Measurements from ENCODE around the gene HBS1L. TPM values are rescaled to one million over a fixed set of nuclear protein-coding genes. Genes with fewer than 3 reads are reported as not detected.

Gene HBS1L
- total RNA-seq, 1 donor from 2014 or later: 77.7 TPM

GRCh38 chr6:135002229-135002844 is 52.3 kb downstream of the HBS1L start:
- Mint-ChIP-seq H3K36me3 (ENCODE audit: unreplicated experiment) (peaks cover 7% of the 10 kb centered on the region), H3K9me3 (ENCODE audit: unreplicated experiment) (no peaks in the 10 kb centered on the region), H3K27ac (ENCODE audit: unreplicated experiment) (no peak overlapping the region), H3K4me3 (ENCODE audit: unreplicated experiment) (no peak overlapping the region), H3K27me3 (ENCODE audit: unreplicated experiment) (no peaks in the 10 kb centered on the region), H3K4me1 (ENCODE audit: unreplicated experiment) (no peaks in the 10 kb centered on the region)
- no peak for DNase-seq (ENCODE audit: extremely low spot score, unreplicated experiment)
- TF ChIP-seq CTCF (IDR thresholded peaks at IDR 0.05): peak; percentile 68

GRCh38 chr6:134999107-134999506 is 55.5 kb downstream of the HBS1L start:
- H3K36me3 Mint-ChIP-seq (ENCODE audit: unreplicated experiment): peaks cover 9% of the 10 kb centered on the region
- TF ChIP-seq CTCF (IDR thresholded peaks at IDR 0.05): no peak
- H3K27ac Mint-ChIP-seq (ENCODE audit: unreplicated experiment): no peak overlapping the region
- no peaks in the 10 kb centered on the region for H3K9me3 Mint-ChIP-seq (ENCODE audit: unreplicated experiment)
- no peak overlapping the region for H3K4me3 Mint-ChIP-seq (ENCODE audit: unreplicated experiment)
- H3K27me3 Mint-ChIP-seq (ENCODE audit: unreplicated experiment): no peaks in the 10 kb centered on the region
- DNase-seq (ENCODE audit: extremely low spot score, unreplicated experiment): no peak
- H3K4me1 Mint-ChIP-seq (ENCODE audit: unreplicated experiment): peaks cover 3% of the 10 kb centered on the region

- Mint-ChIP-seq H3K27ac (ENCODE audit: unreplicated experiment) (no peak overlapping the region), H3K4me3 (ENCODE audit: unreplicated experiment) (no peak overlapping the region), H3K27me3 (ENCODE audit: unreplicated experiment) (no peaks in the 10 kb centered on the region), H3K9me3 (ENCODE audit: unreplicated experiment) (no peaks in the 10 kb centered on the region), H3K4me1 (ENCODE audit: unreplicated experiment) (peaks cover 3% of the 10 kb centered on the region), H3K36me3 (ENCODE audit: unreplicated experiment) (peaks cover 9% of the 10 kb centered on the region)
- no peak for TF ChIP-seq CTCF (IDR thresholded peaks at IDR 0.05)
- DNase-seq (ENCODE audit: extremely low spot score, unreplicated experiment): no peak
Measured at GRCh38 chr6:134997133-134997995, 57.3 kb downstream of the HBS1L start.

GRCh38 chr6:134995536-134995935 is 59.1 kb downstream of the HBS1L start:
- no peaks in the 10 kb centered on the region for H3K9me3 Mint-ChIP-seq (ENCODE audit: unreplicated experiment)
- DNase-seq (ENCODE audit: extremely low spot score, unreplicated experiment): no peak
- H3K36me3 Mint-ChIP-seq (ENCODE audit: unreplicated experiment): peaks cover 8% of the 10 kb centered on the region
- no peaks in the 10 kb centered on the region for H3K27me3 Mint-ChIP-seq (ENCODE audit: unreplicated experiment)
- no peak overlapping the region for H3K27ac Mint-ChIP-seq (ENCODE audit: unreplicated experiment)
- TF ChIP-seq CTCF (IDR thresholded peaks at IDR 0.05): no peak
- peaks cover 3% of the 10 kb centered on the region for H3K4me1 Mint-ChIP-seq (ENCODE audit: unreplicated experiment)
- H3K4me3 Mint-ChIP-seq (ENCODE audit: unreplicated experiment): no peak overlapping the region

- peaks cover 8% of the 10 kb centered on the region for H3K36me3 Mint-ChIP-seq (ENCODE audit: unreplicated experiment)
- no peaks in the 10 kb centered on the region for H3K27me3 Mint-ChIP-seq (ENCODE audit: unreplicated experiment)
- TF ChIP-seq CTCF (IDR thresholded peaks at IDR 0.05): no peak
- no peak overlapping the region for H3K4me3 Mint-ChIP-seq (ENCODE audit: unreplicated experiment)
- no peak for DNase-seq (ENCODE audit: extremely low spot score, unreplicated experiment)
- no peaks in the 10 kb centered on the region for H3K9me3 Mint-ChIP-seq (ENCODE audit: unreplicated experiment)
- peaks cover 3% of the 10 kb centered on the region for H3K4me1 Mint-ChIP-seq (ENCODE audit: unreplicated experiment)
- no peak overlapping the region for H3K27ac Mint-ChIP-seq (ENCODE audit: unreplicated experiment)
Measured at GRCh38 chr6:134994431-134994830, 60.2 kb downstream of the HBS1L start.

All from osteocyte (in vitro differentiated cells).